ENCODE results near the gene TMEM154.

GRCh38 chr4:152646221-152646620 is 33.6 kb downstream of the TMEM154 start:
- no peak for TF ChIP-seq CTCF (conservative IDR thresholded peaks at IDR 0.05)
- TF ChIP-seq EZH2 (IDR thresholded peaks at IDR 0.05; ENCODE audit: low read depth), result no peak
